HG02610 (cell line): Measurements from ENCODE around the gene ABI3BP.

Experiments used
- ATAC-seq: cut with Tn5 transposase; IDR thresholded peaks from one replicate; pipeline ENCODE4 v1.9.1; 2021; ENCODE audit warnings: mild to moderate bottlenecking, moderate library complexity; ENCODE audit not compliant: unreplicated experiment

Gene ABI3BP

GRCh38 chr3:100844063-100844936 lies 148.9 kb downstream of the ABI3BP start:
- no peak for ATAC-seq

- ATAC-seq, result no peak
Measured at GRCh38 chr3:100838157-100838556, 155.1 kb downstream of the ABI3BP start.

- ATAC-seq, result no peak
Measured at GRCh38 chr3:100836661-100837060, 156.6 kb downstream of the ABI3BP start.

GRCh38 chr3:100834332-100834731 lies 158.9 kb downstream of the ABI3BP start:
- ATAC-seq, result no peak

GRCh38 chr3:100833483-100833882 lies 159.7 kb downstream of the ABI3BP start:
- no peak for ATAC-seq

GRCh38 chr3:100831629-100832028 lies 161.6 kb downstream of the ABI3BP start:
- ATAC-seq, result no peak

- ATAC-seq, result no peak
Measured at GRCh38 chr3:100830931-100831330, 162.3 kb downstream of the ABI3BP start.

GRCh38 chr3:100825574-100825973 lies 167.6 kb downstream of the ABI3BP start:
- ATAC-seq, result no peak

GRCh38 chr3:100815583-100815982 lies 177.6 kb downstream of the ABI3BP start:
- no peak for ATAC-seq

- ATAC-seq, result no peak
Measured at GRCh38 chr3:100813828-100814227, 179.4 kb downstream of the ABI3BP start.

GRCh38 chr3:100811779-100812507 lies 181.3 kb downstream of the ABI3BP start:
- no peak for ATAC-seq

- ATAC-seq, result no peak
Measured at GRCh38 chr3:100810671-100811070, 182.6 kb downstream of the ABI3BP start.

GRCh38 chr3:100804631-100805030 lies 188.6 kb downstream of the ABI3BP start:
- ATAC-seq, result no peak

- ATAC-seq, result no peak
Measured at GRCh38 chr3:100803711-100804110, 189.5 kb downstream of the ABI3BP start.

GRCh38 chr3:100802126-100802525 lies 191.1 kb downstream of the ABI3BP start:
- ATAC-seq, result no peak

- no peak for ATAC-seq
Measured at GRCh38 chr3:100798012-100798411, 195.2 kb downstream of the ABI3BP start.

- no peak for ATAC-seq
Measured at GRCh38 chr3:100796556-100796955, 196.7 kb downstream of the ABI3BP start.

- ATAC-seq, result no peak
Measured at GRCh38 chr3:100789579-100789978, 203.6 kb downstream of the ABI3BP start.

GRCh38 chr3:100783619-100784018 lies 209.6 kb downstream of the ABI3BP start:
- ATAC-seq, result no peak

- ATAC-seq, result no peak
Measured at GRCh38 chr3:100782906-100783305, 210.3 kb downstream of the ABI3BP start.

GRCh38 chr3:100782348-100782747 lies 210.9 kb downstream of the ABI3BP start:
- no peak for ATAC-seq

GRCh38 chr3:100781301-100781700 lies 211.9 kb downstream of the ABI3BP start:
- ATAC-seq, result no peak
